HG03378 (cell line): Measurements from ENCODE around the gene ENAH.
"Not testable (repeated sequence)": the region's sequence is repeated elsewhere in the genome, so short reads cannot be mapped to it uniquely, and the experiment has no call there.

ENCODE experiments used
- ATAC-seq: cut with Tn5 transposase; IDR thresholded peaks from one replicate; pipeline ENCODE4 v1.9.1; 2021; ENCODE audit warnings: mild to moderate bottlenecking, moderate library complexity; ENCODE audit not compliant: unreplicated experiment

ENAH gene

GRCh38 chr1:225677350-225678124 is 24.6 kb upstream of the ENAH start:
- no peak for ATAC-seq

GRCh38 chr1:225674381-225674780 is 21.5 kb upstream of the ENAH start:
- ATAC-seq, result no peak

- no peak for ATAC-seq
Observed at GRCh38 chr1:225670806-225671733, 18.1 kb upstream of the ENAH start.

GRCh38 chr1:225670356-225670755 is 17.4 kb upstream of the ENAH start:
- no peak for ATAC-seq

- ATAC-seq, result no peak
Observed at GRCh38 chr1:225668222-225668621, 15.3 kb upstream of the ENAH start.

- ATAC-seq, result no peak
Observed at GRCh38 chr1:225667362-225667761, 14.4 kb upstream of the ENAH start.

- no peak for ATAC-seq
Observed at GRCh38 chr1:225666495-225666894, 13.6 kb upstream of the ENAH start.

GRCh38 chr1:225664762-225665161 is 11.8 kb upstream of the ENAH start:
- ATAC-seq, result no peak

- ATAC-seq, result no peak
Observed at GRCh38 chr1:225662155-225662554, 9.2 kb upstream of the ENAH start.

GRCh38 chr1:225660544-225660946 is 7.6 kb upstream of the ENAH start:
- no peak for ATAC-seq

- ATAC-seq, result no peak
Observed at GRCh38 chr1:225658041-225658440, 5.1 kb upstream of the ENAH start.

- no peak for ATAC-seq
Observed at GRCh38 chr1:225657462-225657989, 4.6 kb upstream of the ENAH start.

GRCh38 chr1:225656259-225656655 is 3.3 kb upstream of the ENAH start:
- not testable (repeated sequence) for ATAC-seq

GRCh38 chr1:225655509-225656258 is 2.8 kb upstream of the ENAH start:
- ATAC-seq, result no peak

- ATAC-seq, result no peak
Observed at GRCh38 chr1:225654688-225655508, 2.0 kb upstream of the ENAH start.

GRCh38 chr1:225654277-225654597 is 1.3 kb upstream of the ENAH start:
- ATAC-seq, result no peak

- ATAC-seq, result no peak
Observed at GRCh38 chr1:225653463-225654276, 747 bp upstream of the ENAH start.

GRCh38 chr1:225651872-225652728 is 823 bp downstream of the ENAH start:
- ATAC-seq, result no peak
